ENCODE measurements around the gene KRTAP4-16.
A peak's percentile ranks its signal among the peaks of the same experiment; 100 is the strongest.
"Not testable (repeated sequence)": the region's sequence is repeated elsewhere in the genome, so short reads cannot be mapped to it uniquely, and the experiment has no call there.

Gene KRTAP4-16

DNA sequence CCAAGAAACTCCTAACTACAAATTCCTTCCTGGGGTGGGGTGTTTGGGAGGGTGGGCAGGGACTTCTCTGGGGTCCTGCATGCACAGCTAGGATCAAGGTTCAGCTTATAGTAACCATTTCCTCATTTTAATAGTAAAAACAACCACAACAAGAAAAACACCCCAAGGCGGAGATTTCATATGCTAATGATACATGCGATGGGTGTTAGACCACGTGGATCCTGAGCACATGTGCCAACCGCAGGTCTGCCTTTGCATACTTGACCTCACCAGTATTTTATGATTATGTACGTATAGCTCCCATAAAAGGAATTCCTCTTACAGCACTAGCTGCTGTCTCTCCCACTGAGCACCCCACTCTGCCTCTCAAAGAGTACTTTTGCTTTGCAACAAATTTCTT, 14.3 kb upstream of the KRTAP4-16 start:
- TF ChIP-seq, protein P1, sequence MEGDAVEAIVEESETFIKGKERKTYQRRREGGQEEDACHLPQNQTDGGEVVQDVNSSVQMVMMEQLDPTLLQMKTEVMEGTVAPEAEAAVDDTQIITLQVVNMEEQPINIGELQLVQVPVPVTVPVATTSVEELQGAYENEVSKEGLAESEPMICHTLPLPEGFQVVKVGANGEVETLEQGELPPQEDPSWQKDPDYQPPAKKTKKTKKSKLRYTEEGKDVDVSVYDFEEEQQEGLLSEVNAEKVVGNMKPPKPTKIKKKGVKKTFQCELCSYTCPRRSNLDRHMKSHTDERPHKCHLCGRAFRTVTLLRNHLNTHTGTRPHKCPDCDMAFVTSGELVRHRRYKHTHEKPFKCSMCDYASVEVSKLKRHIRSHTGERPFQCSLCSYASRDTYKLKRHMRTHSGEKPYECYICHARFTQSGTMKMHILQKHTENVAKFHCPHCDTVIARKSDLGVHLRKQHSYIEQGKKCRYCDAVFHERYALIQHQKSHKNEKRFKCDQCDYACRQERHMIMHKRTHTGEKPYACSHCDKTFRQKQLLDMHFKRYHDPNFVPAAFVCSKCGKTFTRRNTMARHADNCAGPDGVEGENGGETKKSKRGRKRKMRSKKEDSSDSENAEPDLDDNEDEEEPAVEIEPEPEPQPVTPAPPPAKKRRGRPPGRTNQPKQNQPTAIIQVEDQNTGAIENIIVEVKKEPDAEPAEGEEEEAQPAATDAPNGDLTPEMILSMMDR (IDR thresholded peaks at IDR 0.05; ENCODE audit: low read depth, low read length), result no peak
- no peak overlapping the region for H3K4me3 ChIP-seq (replicated peaks in 1 of 2; ENCODE audit: low read depth in 2 of 2, low read length in 2 of 2)
- DNase-seq (ENCODE audit: low read depth in 2 of 2), result no peak

DNA sequence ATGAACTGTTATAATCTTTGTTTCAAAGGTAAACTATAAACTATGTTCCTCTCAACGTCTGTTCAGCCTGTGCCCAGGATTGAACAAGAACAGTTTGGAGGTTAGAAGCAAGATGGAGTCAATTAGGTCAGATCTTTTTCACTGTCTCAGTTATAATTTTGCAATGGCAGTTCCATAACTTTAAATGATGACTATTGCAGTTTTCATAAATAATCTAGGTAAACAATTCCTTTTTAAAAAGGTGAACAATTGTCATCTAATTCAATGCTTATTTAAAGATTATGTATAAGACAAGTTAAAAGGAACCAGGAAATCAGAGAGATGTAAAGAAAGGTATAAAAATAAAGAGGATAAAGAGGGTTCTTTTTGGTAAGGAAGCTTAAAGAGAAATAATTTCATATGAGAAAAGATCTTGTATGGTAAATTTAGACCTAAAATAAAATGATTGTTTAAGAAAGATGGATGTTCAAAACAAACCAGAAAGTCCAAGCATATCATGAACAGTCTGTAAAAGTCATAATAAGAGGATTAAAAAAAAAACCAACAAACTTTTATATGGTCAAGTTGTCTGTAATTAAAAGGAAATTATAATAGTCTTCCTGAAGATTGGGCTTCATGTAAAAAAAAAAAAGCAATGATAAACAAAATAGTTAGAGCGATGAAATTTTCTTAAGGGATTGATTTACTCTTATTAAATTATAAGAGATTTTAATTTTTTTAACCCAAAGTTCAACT, 9.3 kb upstream of the KRTAP4-16 start:
- H3K4me3 ChIP-seq (replicated peaks in 1 of 2; ENCODE audit: low read depth in 2 of 2, low read length in 2 of 2), result no peak overlapping the region
- TF ChIP-seq, protein P1 (IDR thresholded peaks at IDR 0.05; ENCODE audit: low read depth, low read length), result no peak
- no peak for DNase-seq (ENCODE audit: low read depth in 2 of 2)

DNA sequence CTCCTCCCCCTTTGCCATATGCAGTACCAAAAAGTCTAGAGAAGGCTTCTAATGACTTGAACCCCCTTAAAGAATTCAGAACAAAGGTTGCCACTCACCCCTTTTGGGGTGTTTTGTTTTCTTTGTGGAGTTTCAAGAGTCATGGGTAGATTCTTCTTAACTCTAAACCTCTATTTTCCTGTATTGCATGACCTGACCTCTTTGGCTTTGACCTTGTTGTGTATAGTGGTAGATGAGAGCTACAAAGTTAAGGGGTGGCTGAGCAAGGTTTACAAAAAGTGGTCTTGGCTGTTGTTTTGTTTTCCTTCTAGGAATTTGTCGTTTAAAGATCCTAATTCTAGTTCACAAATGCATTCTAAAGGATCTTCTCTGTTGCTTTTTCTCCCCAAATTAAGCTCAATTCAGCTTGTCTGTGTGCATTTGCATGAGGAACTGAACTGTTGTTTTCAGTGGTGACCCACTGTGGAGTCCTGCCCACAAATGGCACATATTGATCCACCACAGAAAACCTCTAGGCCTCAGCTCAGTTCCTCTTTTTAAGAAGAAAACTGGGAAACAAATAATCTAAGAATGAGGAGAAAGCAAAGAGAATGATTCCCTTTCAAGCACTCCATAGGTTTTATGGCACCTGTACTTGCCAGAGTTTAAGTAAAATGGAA, 6.8 kb upstream of the KRTAP4-16 start:
- H3K4me3 ChIP-seq (replicated peaks in 1 of 2; ENCODE audit: low read depth in 2 of 2, low read length in 2 of 2); DNase-seq (ENCODE audit: low read depth in 2 of 2): not testable (repeated sequence)

DNA sequence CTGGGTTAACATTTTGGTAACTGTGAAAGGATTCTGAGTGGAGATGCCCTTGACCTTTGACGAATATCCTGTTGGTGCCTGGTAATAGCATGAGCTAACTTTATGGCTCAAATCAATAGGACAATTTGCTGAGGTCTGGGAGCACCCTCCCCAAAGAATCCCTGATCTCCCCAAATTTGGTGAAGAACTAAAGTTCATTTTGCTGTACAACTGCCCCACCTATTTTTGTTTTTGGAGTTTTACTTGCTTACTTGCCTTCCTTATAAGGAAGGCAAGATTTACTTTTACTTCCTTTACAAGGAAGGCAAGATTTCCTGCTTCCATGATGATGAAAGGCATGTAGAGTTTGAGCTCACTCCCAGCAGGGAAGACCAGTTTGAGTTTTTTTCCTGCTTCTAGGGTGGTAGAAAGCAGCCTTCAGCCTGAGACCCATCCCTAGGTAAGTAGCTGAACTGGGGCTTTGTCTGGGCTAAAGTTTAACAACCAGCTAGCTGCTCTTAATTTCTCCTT, 6.0 kb upstream of the KRTAP4-16 start:
- TF ChIP-seq, protein P1 (IDR thresholded peaks at IDR 0.05; ENCODE audit: low read depth, low read length), result no peak
- no peak overlapping the region for H3K4me3 ChIP-seq (replicated peaks in 1 of 2; ENCODE audit: low read depth in 2 of 2, low read length in 2 of 2)
- DNase-seq (ENCODE audit: low read depth in 2 of 2), result no peak

DNA sequence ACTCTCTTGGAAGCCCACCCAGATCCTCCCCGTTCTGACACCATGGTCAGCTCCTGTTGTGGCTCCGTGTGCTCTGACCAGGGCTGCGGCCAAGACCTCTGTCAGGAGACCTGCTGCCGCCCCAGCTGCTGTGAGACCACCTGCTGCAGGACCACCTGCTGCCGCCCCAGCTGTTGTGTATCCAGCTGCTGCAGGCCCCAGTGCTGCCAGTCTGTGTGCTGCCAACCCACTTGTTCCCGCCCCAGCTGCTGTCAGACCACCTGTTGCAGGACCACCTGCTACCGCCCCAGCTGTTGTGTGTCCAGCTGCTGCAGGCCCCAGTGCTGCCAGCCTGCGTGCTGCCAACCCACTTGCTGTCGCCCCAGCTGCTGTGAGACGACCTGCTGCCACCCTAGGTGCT, 3.3 kb upstream of the KRTAP4-16 start, which contains the start of gene KRTAP4-9:
Gene KRTAP4-9, plus strand, starts transcription at position 43 of the 400 bp plus-strand sequence. Its CDS starts 0 bp downstream, at position 43.
- not testable (repeated sequence) for DNase-seq (ENCODE audit: low read depth in 2 of 2)

DNA sequence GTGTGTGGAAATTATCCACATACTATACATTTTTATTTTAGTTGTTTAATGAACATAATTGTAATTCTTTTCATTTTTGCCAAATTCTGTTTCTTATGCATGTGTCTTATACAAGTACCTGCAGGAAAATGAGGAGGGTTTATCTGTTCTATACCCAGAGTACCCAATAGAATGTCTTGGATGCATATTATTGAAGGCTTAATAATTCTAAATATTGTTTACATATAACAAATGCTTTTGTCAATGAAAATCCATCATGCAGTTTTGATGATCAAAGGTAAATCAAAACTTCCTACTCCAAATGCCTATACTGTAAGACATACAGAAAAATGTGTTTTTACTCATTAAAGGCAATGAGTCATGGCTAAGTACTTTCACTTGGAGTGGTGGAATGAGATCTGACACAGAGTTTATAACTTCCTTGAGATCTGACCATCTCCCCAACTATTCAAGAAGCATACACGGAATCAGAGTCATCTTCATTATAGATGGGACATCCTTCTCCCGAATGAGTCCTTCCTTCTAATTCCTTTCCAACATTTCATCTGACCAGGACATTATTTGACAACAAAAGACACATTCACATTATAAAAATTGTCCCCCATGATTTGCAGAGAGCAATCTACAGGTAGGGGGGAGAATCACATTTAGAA, 2.5 kb upstream of the KRTAP4-16 start:
- H3K4me3 ChIP-seq (replicated peaks in 1 of 2; ENCODE audit: low read depth in 2 of 2, low read length in 2 of 2), result not testable (repeated sequence)
- peak in 1 of 2 donors; percentile 50 for DNase-seq (ENCODE audit: low read depth in 2 of 2)

More for the DNA sequence above, 3.3 kb upstream of the KRTAP4-16 start, which contains the start of gene KRTAP4-9:
- H3K4me3 ChIP-seq (replicated peaks in 1 of 2; ENCODE audit: low read depth in 2 of 2, low read length in 2 of 2), result not testable (repeated sequence)

DNA sequence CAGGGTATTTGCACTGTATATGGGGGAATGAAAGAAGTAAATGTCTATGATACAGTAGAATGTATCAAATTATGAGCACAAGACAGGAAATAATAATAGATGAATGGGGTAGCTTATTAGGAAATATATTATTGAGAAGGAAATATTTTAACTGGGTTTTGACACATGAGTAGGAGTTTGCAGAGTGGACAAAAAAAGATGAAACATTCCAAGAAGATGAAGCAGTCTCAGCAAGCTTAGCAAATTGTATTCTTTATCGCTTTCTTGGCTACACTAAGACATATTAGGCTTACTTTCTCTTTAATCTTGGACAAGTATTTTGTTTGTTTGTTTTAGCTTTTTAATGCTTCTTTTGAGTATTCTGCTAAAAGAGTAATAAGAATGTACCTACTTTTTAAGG, 1.9 kb upstream of the KRTAP4-16 start:
- TF ChIP-seq, protein P1 (IDR thresholded peaks at IDR 0.05; ENCODE audit: low read depth, low read length), result no peak
- peak in 1 of 2 donors; percentile 10 for DNase-seq (ENCODE audit: low read depth in 2 of 2)
- H3K4me3 ChIP-seq (replicated peaks in 1 of 2; ENCODE audit: low read depth in 2 of 2, low read length in 2 of 2), result no peak overlapping the region

DNA sequence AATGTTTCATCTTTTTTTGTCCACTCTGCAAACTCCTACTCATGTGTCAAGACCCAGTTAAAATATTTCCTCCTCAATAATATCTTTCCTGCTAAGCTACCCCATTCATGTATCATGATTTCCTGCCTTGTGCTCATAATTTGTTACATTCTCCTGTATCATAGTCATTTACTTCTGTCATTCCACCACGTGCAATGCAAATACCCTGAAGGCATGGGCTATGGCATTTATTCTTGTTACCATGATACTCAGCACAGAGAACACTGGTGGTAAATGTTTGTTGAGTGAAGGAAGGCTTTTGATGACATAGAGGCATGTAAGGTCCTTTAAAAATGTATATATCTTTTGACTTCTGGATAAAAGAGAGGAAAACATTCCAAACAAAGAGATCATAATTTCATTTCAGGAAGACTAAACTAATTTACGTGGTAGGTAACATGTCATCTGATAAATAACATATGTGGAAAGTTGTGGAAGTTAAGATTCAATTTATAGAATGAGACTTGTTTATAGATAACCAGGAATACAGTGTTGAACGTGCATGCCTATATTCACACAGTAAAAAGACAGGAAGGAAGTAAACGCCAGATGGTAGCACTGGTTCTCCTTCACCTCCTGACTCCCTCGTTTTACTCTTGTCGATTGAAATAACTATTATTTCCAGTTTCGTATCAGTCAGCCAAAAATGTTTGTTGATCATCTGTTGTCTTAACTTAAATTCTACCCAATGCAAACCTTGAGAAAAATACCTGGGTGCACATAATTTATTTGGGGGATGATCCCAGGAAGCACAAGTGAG, 2.1 kb downstream of the KRTAP4-16 start:
- not testable (repeated sequence) for H3K4me3 ChIP-seq (replicated peaks in 1 of 2; ENCODE audit: low read depth in 2 of 2, low read length in 2 of 2)
- peak; percentile 1 to 46 for DNase-seq (ENCODE audit: low read depth in 2 of 2)

Measured in cardiac fibroblast (primary cell).